Upper lobe of left lung (tissue), 6 donors: ENCODE measurements around the gene STT3B. TPM values are rescaled to one million over a fixed set of nuclear protein-coding genes. Genes with fewer than 3 reads are reported as not detected.
"Not testable (repeated sequence)": the region's sequence is repeated elsewhere in the genome, so short reads cannot be mapped to it uniquely, and the experiment has no call there.

Experiments used
- ATAC-seq, 2 donors: fragments of 200-7000 bp; cut with Tn5 transposase; one replicate each; pipeline ENCODE4 v1.9.1; 2022; ENCODE audit warnings: mild to moderate bottlenecking in 2 of 2, moderate library complexity in 2 of 2; ENCODE audit not compliant: low FRiP score in 2 of 2
- DNase-seq, 2 donors: peaks; one replicate each; pipeline ENCODE4 v3.0.0-alpha.2; 2019 to 2020
- H3K27ac ChIP-seq, 4 donors: fragments of 200-600 bp; sonication (generic); one replicate each; pipeline ENCODE4 v1.5.1; 2016 to 2019
- H3K27me3 ChIP-seq, 4 donors: fragments of 200-600 bp; sonication (generic); one replicate each; pipeline ENCODE4 v1.5.1; 2017 to 2019
- H3K36me3 ChIP-seq, 4 donors: fragments of 200-600 bp; sonication (generic); one replicate each; pipeline ENCODE4 v1.5.1; 2016 to 2019
- H3K4me1 ChIP-seq, 4 donors: fragments of 200-600 bp; sonication (generic); one replicate each; pipeline ENCODE4 v1.5.1; 2018 to 2019
- H3K4me3 ChIP-seq, 4 donors: fragments of 200-600 bp; sonication (generic); one replicate each; pipeline ENCODE4 v1.5.1; 2017 to 2019; ENCODE audit warnings: mild to moderate bottlenecking in 2 of 4, moderate library complexity in 1 of 4
- H3K9me3 ChIP-seq, 4 donors: fragments of 200-600 bp; sonication (generic); one replicate each; pipeline ENCODE4 v1.5.1; 2018 to 2019
- CTCF ChIP-seq, 6 experiments: fragments of 450-650 bp in 4 of 6; fragments of 200-600 bp in 2 of 6; sonication (generic) in 2 of 6; IDR thresholded peaks; one replicate each; pipeline ENCODE4 v1.5.1; 2016 to 2019; ENCODE audit warnings: antibody characterized with exemption in 6 of 6
- EP300 ChIP-seq, 4 donors: sonication (generic); formaldehyde crosslinking; IDR thresholded peaks; one replicate each; pipeline ENCODE4 v1.5.1; 2017; ENCODE audit warnings: antibody characterized with exemption in 4 of 4, control low read depth in 2 of 4
- POLR2A ChIP-seq, 4 donors: fragments of 450-650 bp; IDR thresholded peaks; one replicate each; pipeline ENCODE4 v1.5.1; 2016 to 2017; ENCODE audit warnings: antibody characterized with exemption in 4 of 4, mild to moderate bottlenecking in 2 of 4
- POLR2AphosphoS5 ChIP-seq, 2 donors: sonication (generic); formaldehyde crosslinking; IDR thresholded peaks; one replicate each; pipeline ENCODE4 v1.5.1; 2017; ENCODE audit warnings: antibody characterized with exemption in 2 of 2
- WGBS, 2 donors: methylation state at CpG; one replicate each; pipeline ENCODE4 v1.1.5; 2017 to 2018; 5-methylcytosine and 5-hydroxymethylcytosine counted together
- total RNA-seq, 6 donors: library from RNA; depleted of rRNA in 4 of 6; stranded (reverse); fragments of >200 nt in 4 of 6; gene quantifications; one replicate each; pipeline versions ENCODE4 v1.1.0 to v1.2.1, GENCODE V29; 2016 to 2021
- donor health status: DM: no; HTN: no; CAD: no; lungs with moderate emphysema.
- donor health status: DM: no; HTN: yes; CAD: no; lungs with severe emphysema.

Gene STT3B
- total RNA-seq, 6 donors from 2014 or later: 42.9 to 137 (median 88.8) TPM

GRCh38 chr3:31505371-31506048, 27.2 kb upstream of the STT3B start:
- Histone ChIP-seq H3K27me3 (no peaks in the 10 kb centered on the region), H3K36me3 (no peaks in the 10 kb centered on the region), H3K27ac (no peak overlapping the region), H3K4me1 (no peaks in the 10 kb centered on the region), H3K9me3 (no peaks in the 10 kb centered on the region), H3K4me3 (no peak overlapping the region)
- ATAC-seq (no peak), DNase-seq (no peak)
- no peak for TF ChIP-seq CTCF (IDR thresholded peaks at IDR 0.05)
- TF ChIP-seq EP300 (IDR thresholded peaks at IDR 0.05): no peak
- no peak for TF ChIP-seq POLR2AphosphoS5 (IDR thresholded peaks at IDR 0.05)
- TF ChIP-seq POLR2A (IDR thresholded peaks at IDR 0.05): no peak
- 43 to 49% methylated on average over 5 of the region's 5 CpGs for WGBS, 2 donors

- not testable (repeated sequence) for H3K4me3 ChIP-seq, H3K36me3 ChIP-seq, ATAC-seq, H3K4me1 ChIP-seq, H3K27me3 ChIP-seq, H3K27ac ChIP-seq, H3K9me3 ChIP-seq, DNase-seq
- WGBS, 2 donors: 88 to 91% methylated on average over 7 of the region's 7 CpGs
These were observed 26.2 kb upstream of the STT3B start for GRCh38 chr3:31506515-31506914.

- Histone ChIP-seq H3K36me3 (no peaks in the 10 kb centered on the region), H3K9me3 (no peaks in the 10 kb centered on the region), H3K27me3 (no peaks in the 10 kb centered on the region), H3K4me1 (no peaks in the 10 kb centered on the region), H3K4me3 (no peak overlapping the region), H3K27ac (no peak overlapping the region)
- TF ChIP-seq POLR2AphosphoS5 (IDR thresholded peaks at IDR 0.05): no peak
- no peak for TF ChIP-seq POLR2A (IDR thresholded peaks at IDR 0.05)
- no peak for TF ChIP-seq EP300 (IDR thresholded peaks at IDR 0.05)
- TF ChIP-seq CTCF (IDR thresholded peaks at IDR 0.05): no peak
- no peak for DNase-seq
- ATAC-seq: no peak
- 84 to 89% methylated on average over 2 of the region's 2 CpGs for WGBS, 2 donors
These were observed 24.1 kb upstream of the STT3B start for GRCh38 chr3:31508452-31509146.

- Histone ChIP-seq H3K27me3 (no peaks in the 10 kb centered on the region), H3K36me3 (no peaks in the 10 kb centered on the region), H3K4me3 (no peak overlapping the region), H3K9me3 (no peaks in the 10 kb centered on the region), H3K4me1 (no peaks in the 10 kb centered on the region), H3K27ac (no peak overlapping the region)
- DNase-seq: no peak
- WGBS, 2 donors: 78 to 91% methylated on average over 1 of the region's 1 CpG
- ATAC-seq: no peak
- TF ChIP-seq EP300 (IDR thresholded peaks at IDR 0.05): no peak
- no peak for TF ChIP-seq CTCF (IDR thresholded peaks at IDR 0.05)
- TF ChIP-seq POLR2A (IDR thresholded peaks at IDR 0.05): no peak
- no peak for TF ChIP-seq POLR2AphosphoS5 (IDR thresholded peaks at IDR 0.05)
These were observed 23.5 kb upstream of the STT3B start for GRCh38 chr3:31509147-31509728.

- Histone ChIP-seq H3K4me1 (no peaks in the 10 kb centered on the region), H3K27ac (no peak overlapping the region), H3K27me3 (no peaks in the 10 kb centered on the region), H3K4me3 (no peak overlapping the region), H3K36me3 (no peaks in the 10 kb centered on the region), H3K9me3 (no peaks in the 10 kb centered on the region)
- TF ChIP-seq POLR2AphosphoS5 (IDR thresholded peaks at IDR 0.05): no peak
- WGBS, 2 donors: 86 to 93% methylated on average over 5 of the region's 5 CpGs
- ATAC-seq (no peak), DNase-seq (no peak)
These were observed 18.2 kb upstream of the STT3B start for GRCh38 chr3:31514570-31514969.
